Pancreas (tissue), 10 donors: Measurements from ENCODE around the gene MSN. TPM values are rescaled to one million over a fixed set of nuclear protein-coding genes. Genes with fewer than 3 reads are reported as not detected.
A peak's percentile ranks its signal among the peaks of the same experiment; 100 is the strongest.

Experiments used
- ATAC-seq, 4 donors: fragments of 200-7000 bp; cut with Tn5 transposase; one replicate each; pipeline versions ENCODE4 v1.8.0 to v1.9.1; 2020; ENCODE audit warnings: mild to moderate bottlenecking in 4 of 4, moderate library complexity in 4 of 4
- DNase-seq, 6 donors: peaks; one replicate each; pipeline ENCODE4 v3.0.0-alpha.2; 2020
- FAIRE-seq: peaks from 2 replicates; lab custom pipeline; 2012; peaks lifted over from hg19 to GRCh38; lab: Jason Lieb, UNC
- H3K27ac ChIP-seq, 4 donors: fragments of 200-600 bp; sonication (generic); 1 replicate in 3 of 4; 2 replicates in 1 of 4; pipeline versions ENCODE4 v1.5.0 to v1.8.0; 2020
- H3K27me3 ChIP-seq, 4 donors: fragments of 200-600 bp; one replicate each; pipeline ENCODE4 v1.8.0; 2021
- H3K36me3 ChIP-seq, 3 donors: fragments of 200-600 bp; sonication (generic) in 1 of 3; one replicate each; pipeline versions ENCODE4 v1.5.0 to v1.8.0; 2020 to 2021
- H3K4me1 ChIP-seq, 3 donors: fragments of 200-600 bp; one replicate each; pipeline ENCODE4 v1.8.0; 2021
- H3K4me3 ChIP-seq, 4 donors: fragments of 200-600 bp; sonication (generic) in 2 of 4; one replicate each; pipeline versions ENCODE4 v1.5.0 to v1.8.0; 2020 to 2021
- H3K9me3 ChIP-seq, 4 donors: fragments of 200-600 bp; one replicate each; pipeline ENCODE4 v1.8.0; 2021
- WGBS, 2 donors: extraction: QIAGEN DNeasy Blood & Tissue Kit; methylation state at CpG; one replicate each; pipeline ENCODE4 v1.1.7; 2013; 5-methylcytosine and 5-hydroxymethylcytosine counted together
- intact Hi-C, 3 donors: fragments of 100-400 bp; cut with DNase I; formaldehyde crosslinking; loops; one replicate each; pipeline versions ENCODE4 v1.11.1 to v1.14.2; 2022
- polyA plus RNA-seq, 2 donors: library from polyadenylated mRNA; stranded (reverse); fragments of 200-250 nt; gene quantifications; one replicate each; pipeline ENCODE4 v1.2.3, GENCODE V29; 2013
- total RNA-seq, 6 donors: library from RNA; stranded (reverse); fragmentation: NEBNext Ultra II Directional in 4 of 6; extraction: Animal tissue kit (Norgen Biotek cat#: 25700) in 4 of 6; gene quantifications; one replicate each; pipeline versions ENCODE4 v1.2.1 to v1.2.4, GENCODE V29; 2021 to 2023
- TF ChIP-seq, protein P1 (sequence below), 4 donors: fragments of 200-600 bp; sonication (generic) in 3 of 4; IDR thresholded peaks; one replicate each; pipeline versions ENCODE4 v1.5.0 to v1.8.0; 2021; ENCODE audit warnings: antibody characterized with exemption in 4 of 4
- donor health status: healthy with polysubstance abuse.
- donor health status: DM: no; HTN: no; CAD: no; lungs with moderate emphysema.
- donor health status: DM: no; HTN: no; CAD: no.
- donor health status: control.
- donor health status: control.
- donor health status: Bipolar disorder and iron deficiency.
- donor health status: DM: yes; HTN: yes; CAD: no.
- donor health status: DM: no; HTN: no; CAD: no.
- donor health status: DM: no; HTN: no; CAD: no.
- donor health status: DM: yes; HTN: yes; CAD: no.

Gene MSN
- total and polyA plus RNA-seq, 8 donors = 12.4 to 99.1 (median 23.4) TPM

DNA sequence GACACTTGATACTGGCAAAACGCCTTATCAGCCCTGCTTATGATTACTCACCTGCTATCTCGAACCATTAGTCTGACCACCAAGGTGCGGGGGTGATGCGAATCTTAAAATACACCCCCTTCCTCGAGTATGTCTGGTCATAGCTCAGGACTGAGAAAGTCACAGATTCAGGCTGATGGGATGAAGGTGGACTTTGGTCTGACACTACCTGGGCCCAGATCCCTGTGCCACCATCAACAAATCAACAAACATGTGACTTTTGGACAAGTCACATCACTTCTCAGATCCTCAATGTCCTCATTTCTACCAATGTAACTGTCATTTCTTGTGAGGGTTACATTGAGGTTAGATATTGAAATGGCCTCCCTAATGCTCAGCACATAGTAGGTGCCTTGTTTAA lies 9.8 kb upstream of the MSN start:
- no peaks in the 10 kb centered on the region for H3K27me3 ChIP-seq
- DNase-seq = no peak
- no peaks in the 10 kb centered on the region for H3K9me3 ChIP-seq
- no peak for ATAC-seq
- 49 to 61% methylated on average over 5 of the region's 5 CpGs for WGBS, 2 donors
- no peak for FAIRE-seq
- intact Hi-C loops = no loop called here
- no peaks in the 10 kb centered on the region for H3K4me1 ChIP-seq
- H3K4me3 ChIP-seq = no peak overlapping the region
- H3K27ac ChIP-seq = no peak overlapping the region
- TF ChIP-seq, protein P1, sequence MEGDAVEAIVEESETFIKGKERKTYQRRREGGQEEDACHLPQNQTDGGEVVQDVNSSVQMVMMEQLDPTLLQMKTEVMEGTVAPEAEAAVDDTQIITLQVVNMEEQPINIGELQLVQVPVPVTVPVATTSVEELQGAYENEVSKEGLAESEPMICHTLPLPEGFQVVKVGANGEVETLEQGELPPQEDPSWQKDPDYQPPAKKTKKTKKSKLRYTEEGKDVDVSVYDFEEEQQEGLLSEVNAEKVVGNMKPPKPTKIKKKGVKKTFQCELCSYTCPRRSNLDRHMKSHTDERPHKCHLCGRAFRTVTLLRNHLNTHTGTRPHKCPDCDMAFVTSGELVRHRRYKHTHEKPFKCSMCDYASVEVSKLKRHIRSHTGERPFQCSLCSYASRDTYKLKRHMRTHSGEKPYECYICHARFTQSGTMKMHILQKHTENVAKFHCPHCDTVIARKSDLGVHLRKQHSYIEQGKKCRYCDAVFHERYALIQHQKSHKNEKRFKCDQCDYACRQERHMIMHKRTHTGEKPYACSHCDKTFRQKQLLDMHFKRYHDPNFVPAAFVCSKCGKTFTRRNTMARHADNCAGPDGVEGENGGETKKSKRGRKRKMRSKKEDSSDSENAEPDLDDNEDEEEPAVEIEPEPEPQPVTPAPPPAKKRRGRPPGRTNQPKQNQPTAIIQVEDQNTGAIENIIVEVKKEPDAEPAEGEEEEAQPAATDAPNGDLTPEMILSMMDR (IDR thresholded peaks at IDR 0.05) = no peak
- no peaks in the 10 kb centered on the region for H3K36me3 ChIP-seq

- H3K4me3 ChIP-seq = no peak overlapping the region
- FAIRE-seq (no peak), DNase-seq (no peak), ATAC-seq (no peak)
- TF ChIP-seq, protein P1 (IDR thresholded peaks at IDR 0.05) = no peak
- no peak overlapping the region for H3K27ac ChIP-seq
- intact Hi-C loops = no loop called here
- H3K9me3 ChIP-seq = no peaks in the 10 kb centered on the region
- H3K27me3 ChIP-seq = no peaks in the 10 kb centered on the region
- no peaks in the 10 kb centered on the region for H3K36me3 ChIP-seq
- H3K4me1 ChIP-seq = no peaks in the 10 kb centered on the region
Observed at GRCh38 chrX:65658229-65658628, 9.2 kb upstream of the MSN start.

DNA sequence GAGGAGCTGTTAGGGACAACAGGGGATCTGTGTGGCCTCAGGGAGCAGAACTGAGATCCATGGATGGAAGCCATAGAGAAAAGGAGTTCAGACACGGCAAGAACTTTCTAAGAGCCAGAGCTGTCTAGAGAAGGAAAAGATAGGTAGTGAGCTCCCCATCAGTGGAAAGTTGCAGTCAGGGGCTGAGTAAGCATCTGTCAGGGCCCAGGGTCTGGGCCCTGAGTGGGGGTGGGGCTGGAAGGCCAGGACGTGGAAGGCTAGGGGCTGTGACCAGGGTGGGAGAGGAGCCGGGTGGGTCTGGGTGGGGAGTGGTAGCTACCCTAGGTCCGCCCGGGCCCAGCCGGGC lies 324 bp upstream of the MSN start:
- TF ChIP-seq, protein P1 (IDR thresholded peaks at IDR 0.05) = no peak
- ATAC-seq (peak in 1 of 4 donors; percentile 10), DNase-seq (no peak), FAIRE-seq (no peak)
- no peaks in the 10 kb centered on the region for H3K36me3 ChIP-seq
- no peaks in the 10 kb centered on the region for H3K27me3 ChIP-seq
- peak overlapping the region in 2 of 4 donors; percentile 17 to 78 for H3K27ac ChIP-seq
- WGBS, 2 donors = 11 to 71% methylated on average over 2 to 6 of the region's 6 CpGs
- H3K4me1 ChIP-seq = no peaks in the 10 kb centered on the region
- no peaks in the 10 kb centered on the region for H3K9me3 ChIP-seq
- H3K4me3 ChIP-seq = peak overlapping the region in 2 of 4 donors; percentile 45 to 64
- intact Hi-C loops = no loop called here

- no peak for FAIRE-seq
Observed at GRCh38 chrX:65668377-65669310, 1.2 kb downstream of the MSN start.

More at GRCh38 chrX:65668377-65669310, 1.2 kb downstream of the MSN start:
- Histone ChIP-seq H3K27me3 (no peaks in the 10 kb centered on the region), H3K9me3 (no peaks in the 10 kb centered on the region), H3K4me3 (peak overlapping the region; percentile 31 to 64 (median 46)), H3K27ac (peak overlapping the region in 3 of 4 donors; percentile 50 to 78 (median 78)), H3K4me1 (no peaks in the 10 kb centered on the region), H3K36me3 (no peaks in the 10 kb centered on the region)
- ATAC-seq = peak; percentile 35 to 68 (median 52)
- DNase-seq = peak in 4 of 6 donors; percentile 14 to 42 (median 32)
- intact Hi-C loops = no loop called here
- 35 to 57% methylated on average over 13 of the region's 13 CpGs for WGBS, 2 donors
- TF ChIP-seq, protein P1 (IDR thresholded peaks at IDR 0.05) = no peak
